HG03159 (cell line): ENCODE measurements around the gene RPL35A.

ENCODE experiments used
- ATAC-seq: cut with Tn5 transposase; IDR thresholded peaks from one replicate; pipeline ENCODE4 v1.9.1; 2021; ENCODE audit warnings: mild to moderate bottlenecking, moderate library complexity; ENCODE audit not compliant: unreplicated experiment

RPL35A gene

DNA sequence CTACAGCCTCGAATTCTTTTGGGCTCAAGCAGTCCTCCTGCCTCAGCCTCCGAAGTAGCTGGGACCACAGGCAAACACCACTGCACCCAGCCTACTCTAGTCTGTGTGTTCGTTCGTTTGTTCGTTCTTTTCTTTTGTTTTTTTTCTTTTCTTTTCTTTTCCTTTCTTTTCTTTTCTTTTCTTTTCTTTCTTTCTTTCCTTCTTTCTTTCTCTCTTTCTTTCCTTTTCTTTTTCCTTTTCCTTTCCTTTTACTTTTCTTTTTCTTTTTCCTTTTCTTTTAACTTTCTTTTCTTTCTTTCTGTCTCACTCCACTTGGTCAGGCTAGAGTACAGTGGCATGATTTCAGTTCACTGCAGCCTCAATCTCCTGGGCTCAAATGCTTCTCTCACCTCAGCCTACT, 46.9 kb downstream of the RPL35A start:
- no peak for ATAC-seq

DNA sequence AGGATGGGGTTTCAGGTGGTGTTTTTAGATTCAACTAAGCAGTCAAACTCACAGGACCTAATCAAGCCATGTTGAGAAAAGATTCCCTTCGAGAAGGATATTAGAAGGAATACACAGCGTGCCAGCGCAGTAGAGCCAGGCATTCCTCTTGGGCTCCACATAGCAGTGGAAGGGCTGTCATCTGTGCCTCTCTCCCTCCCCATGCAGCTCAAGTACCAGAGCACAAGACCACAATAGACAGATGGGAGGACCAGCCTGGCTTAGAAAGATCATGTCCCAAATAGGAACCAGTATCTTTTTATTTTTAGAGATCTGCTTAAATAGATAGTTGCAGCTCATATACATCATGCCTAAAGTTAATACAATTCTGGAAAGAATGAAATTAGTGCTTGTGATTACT, 47.9 kb downstream of the RPL35A start:
- ATAC-seq = no peak
